Immature natural killer cell (primary cell): ENCODE measurements around the gene DIO1. TPM values are rescaled to one million over a fixed set of nuclear protein-coding genes. Genes with fewer than 3 reads are reported as not detected.

Experiments
- DNase-seq, 3 donors: peaks; one replicate each; pipeline ENCODE4 v3.0.0; 2022; ENCODE audit warnings: mixed read lengths in 1 of 3
- H3K27ac Mint-ChIP-seq, 6 donors: one replicate each; pipeline ENCODE4 v1.8.0; 2020; ENCODE audit warnings: mixed read lengths in 6 of 6, mild to moderate bottlenecking in 5 of 6, inconsistent platforms in 4 of 6, moderate library complexity in 3 of 6
- H3K27me3 Mint-ChIP-seq, 3 donors: one replicate each; pipeline ENCODE4 v1.8.0; 2020 to 2021; ENCODE audit warnings: low read depth in 3 of 3, mild to moderate bottlenecking in 3 of 3, mixed read lengths in 3 of 3, moderate library complexity in 3 of 3, inconsistent platforms in 1 of 3
- H3K36me3 Mint-ChIP-seq, 3 donors: one replicate each; pipeline ENCODE4 v1.8.0; 2020; ENCODE audit warnings: mixed read lengths in 3 of 3, inconsistent platforms in 2 of 3, mild to moderate bottlenecking in 2 of 3
- H3K4me1 Mint-ChIP-seq, 2 donors: one replicate each; pipeline ENCODE4 v1.8.0; 2020; ENCODE audit warnings: inconsistent platforms in 2 of 2, mild to moderate bottlenecking in 2 of 2, mixed read lengths in 2 of 2, moderate library complexity in 1 of 2
- H3K4me3 Mint-ChIP-seq, 5 donors: one replicate each; pipeline ENCODE4 v1.8.0; 2020; ENCODE audit warnings: mild to moderate bottlenecking in 5 of 5, mixed read lengths in 5 of 5, inconsistent platforms in 3 of 5, moderate library complexity in 3 of 5
- H3K9me3 Mint-ChIP-seq, 6 donors: one replicate each; pipeline ENCODE4 v1.8.0; 2020; ENCODE audit warnings: mild to moderate bottlenecking in 6 of 6, mixed read lengths in 6 of 6, inconsistent platforms in 4 of 6, moderate library complexity in 3 of 6
- polyA plus RNA-seq, 3 donors: library from polyadenylated mRNA; unstranded; fragments of 300-500 nt; fragmentation: Illumina TruSeq; gene quantifications; one replicate each; pipeline ENCODE4 v1.2.3, GENCODE V29; 2021

DIO1 gene
- polyA plus RNA-seq, 3 donors from 2014 or later = 0.11 to 0.13 TPM; not detected in 1

GRCh38 chr1:53949023-53949990 is 55.3 kb downstream of the DIO1 start:
- H3K27ac Mint-ChIP-seq = no peak overlapping the region
- H3K4me3 Mint-ChIP-seq = no peak overlapping the region
- DNase-seq = peak in 2 of 3 donors; percentile 3 to 22
- peaks cover 4 to 8% (median 7%) of the 10 kb centered on the region in 3 donors for H3K36me3 Mint-ChIP-seq
- peaks cover 21 to 33% of the 10 kb centered on the region in 2 donors for H3K4me1 Mint-ChIP-seq
- H3K27me3 Mint-ChIP-seq = peaks cover 5 to 18% (median 16%) of the 10 kb centered on the region in 3 donors
- H3K9me3 Mint-ChIP-seq = no peaks in the 10 kb centered on the region

GRCh38 chr1:53951697-53952096 is 57.7 kb downstream of the DIO1 start:
- peaks cover 9 to 20% of the 10 kb centered on the region in 2 donors for H3K4me1 Mint-ChIP-seq
- H3K36me3 Mint-ChIP-seq = peaks cover 4 to 8% (median 7%) of the 10 kb centered on the region in 3 donors
- H3K27ac Mint-ChIP-seq = no peak overlapping the region
- no peak for DNase-seq
- H3K9me3 Mint-ChIP-seq = no peaks in the 10 kb centered on the region
- H3K4me3 Mint-ChIP-seq = no peak overlapping the region
- peaks cover 0 to 5% (median 3%) of the 10 kb centered on the region in 3 donors for H3K27me3 Mint-ChIP-seq

GRCh38 chr1:53954128-53954527 is 60.1 kb downstream of the DIO1 start:
- Mint-ChIP-seq H3K27ac (no peak overlapping the region), H3K4me1 (no peaks in the 10 kb centered on the region), H3K27me3 (no peaks in the 10 kb centered on the region), H3K36me3 (peaks cover 4 to 8% (median 7%) of the 10 kb centered on the region in 3 donors), H3K9me3 (no peaks in the 10 kb centered on the region), H3K4me3 (no peak overlapping the region)
- no peak for DNase-seq

- H3K36me3 Mint-ChIP-seq = peaks cover 4 to 13% (median 8%) of the 10 kb centered on the region in 3 donors
- no peaks in the 10 kb centered on the region for H3K9me3 Mint-ChIP-seq
- DNase-seq = no peak
- H3K27ac Mint-ChIP-seq = no peak overlapping the region
- H3K4me3 Mint-ChIP-seq = no peak overlapping the region
- H3K4me1 Mint-ChIP-seq = no peaks in the 10 kb centered on the region
- no peaks in the 10 kb centered on the region for H3K27me3 Mint-ChIP-seq
Measured at GRCh38 chr1:53956308-53957168, 62.6 kb downstream of the DIO1 start.

GRCh38 chr1:53957194-53957818 is 63.3 kb downstream of the DIO1 start:
- Mint-ChIP-seq H3K4me3 (no peak overlapping the region), H3K9me3 (no peaks in the 10 kb centered on the region), H3K27ac (peak overlapping the region in 1 of 6 donors; percentile 74), H3K27me3 (no peaks in the 10 kb centered on the region), H3K36me3 (peaks cover 4 to 20% (median 15%) of the 10 kb centered on the region in 3 donors), H3K4me1 (no peaks in the 10 kb centered on the region)
- no peak for DNase-seq

GRCh38 chr1:53959664-53960250 is 65.8 kb downstream of the DIO1 start:
- H3K9me3 Mint-ChIP-seq = no peaks in the 10 kb centered on the region
- no peaks in the 10 kb centered on the region for H3K4me1 Mint-ChIP-seq
- DNase-seq = peak; percentile 30 to 53 (median 47)
- no peaks in the 10 kb centered on the region for H3K27me3 Mint-ChIP-seq
- H3K4me3 Mint-ChIP-seq = no peak overlapping the region
- H3K27ac Mint-ChIP-seq = no peak overlapping the region
- peaks cover 11 to 26% (median 13%) of the 10 kb centered on the region in 3 donors for H3K36me3 Mint-ChIP-seq

Other genes with a start within 250 kb of the DIO1 start
- not detected for gene GLIS1, start 155.0 kb upstream of the DIO1 start, polyA plus RNA-seq
- 10 to 100 TPM in 1 of 3 donors, 1 to 10 TPM in 2; 4.0 to 13.6 (median 8.9) TPM for gene NDC1, start 55.9 kb upstream of the DIO1 start, polyA plus RNA-seq
- 10 to 100 TPM; 28.7 to 35.7 (median 29.4) TPM for gene YIPF1, start 4.4 kb upstream of the DIO1 start, polyA plus RNA-seq
- 10 to 100 TPM; 58.6 to 72.6 (median 66.7) TPM for gene IFT25, start 51.5 kb downstream of the DIO1 start, polyA plus RNA-seq
- 10 to 100 TPM in 1 of 3 donors, 1 to 10 TPM in 2; 7.5 to 10.1 (median 9.8) TPM for gene LRRC42, start 52.2 kb downstream of the DIO1 start, polyA plus RNA-seq
- gene LDLRAD1, start 124.0 kb downstream of the DIO1 start, polyA plus RNA-seq = not detected
- 100 to 1,000 TPM; 633 to 969 (median 938) TPM for gene TMEM59, start 159.0 kb downstream of the DIO1 start, polyA plus RNA-seq
- 1 to 10 TPM; 3.3 to 6.3 (median 3.9) TPM for gene TCEANC2, start 159.4 kb downstream of the DIO1 start, polyA plus RNA-seq